Measurements from ENCODE around the gene DOCK8.

DOCK8 gene

DNA sequence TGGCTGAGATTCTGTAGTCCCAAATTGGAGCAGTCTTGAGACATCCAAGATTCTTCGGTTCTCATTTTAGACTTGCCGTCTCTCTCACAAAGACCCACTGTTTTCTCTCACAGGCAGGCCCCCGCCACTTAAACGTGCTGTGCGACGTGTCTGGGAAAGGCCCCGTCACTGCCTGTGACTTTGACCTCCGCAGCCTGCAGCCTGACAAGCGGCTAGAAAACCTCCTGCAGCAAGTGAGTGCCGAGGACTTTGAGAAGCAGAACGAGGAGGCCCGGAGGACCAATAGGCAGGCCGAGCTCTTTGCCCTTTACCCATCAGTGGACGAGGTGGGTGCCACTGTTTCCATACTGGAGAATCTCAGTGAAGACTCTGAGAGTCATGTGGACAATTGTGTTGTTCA, 97.2 kb downstream of the DOCK8 start:
- no peak overlapping the region for H3K4me3 ChIP-seq (ENCODE audit: control insufficient read depth, low read depth, low read length)
- TF ChIP-seq, protein P1, sequence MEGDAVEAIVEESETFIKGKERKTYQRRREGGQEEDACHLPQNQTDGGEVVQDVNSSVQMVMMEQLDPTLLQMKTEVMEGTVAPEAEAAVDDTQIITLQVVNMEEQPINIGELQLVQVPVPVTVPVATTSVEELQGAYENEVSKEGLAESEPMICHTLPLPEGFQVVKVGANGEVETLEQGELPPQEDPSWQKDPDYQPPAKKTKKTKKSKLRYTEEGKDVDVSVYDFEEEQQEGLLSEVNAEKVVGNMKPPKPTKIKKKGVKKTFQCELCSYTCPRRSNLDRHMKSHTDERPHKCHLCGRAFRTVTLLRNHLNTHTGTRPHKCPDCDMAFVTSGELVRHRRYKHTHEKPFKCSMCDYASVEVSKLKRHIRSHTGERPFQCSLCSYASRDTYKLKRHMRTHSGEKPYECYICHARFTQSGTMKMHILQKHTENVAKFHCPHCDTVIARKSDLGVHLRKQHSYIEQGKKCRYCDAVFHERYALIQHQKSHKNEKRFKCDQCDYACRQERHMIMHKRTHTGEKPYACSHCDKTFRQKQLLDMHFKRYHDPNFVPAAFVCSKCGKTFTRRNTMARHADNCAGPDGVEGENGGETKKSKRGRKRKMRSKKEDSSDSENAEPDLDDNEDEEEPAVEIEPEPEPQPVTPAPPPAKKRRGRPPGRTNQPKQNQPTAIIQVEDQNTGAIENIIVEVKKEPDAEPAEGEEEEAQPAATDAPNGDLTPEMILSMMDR (conservative IDR thresholded peaks at IDR 0.05; ENCODE audit: control insufficient read depth, insufficient read depth, low read depth, low read length), result no peak
- DNase-seq (ENCODE audit: low read depth), result no peak

DNA sequence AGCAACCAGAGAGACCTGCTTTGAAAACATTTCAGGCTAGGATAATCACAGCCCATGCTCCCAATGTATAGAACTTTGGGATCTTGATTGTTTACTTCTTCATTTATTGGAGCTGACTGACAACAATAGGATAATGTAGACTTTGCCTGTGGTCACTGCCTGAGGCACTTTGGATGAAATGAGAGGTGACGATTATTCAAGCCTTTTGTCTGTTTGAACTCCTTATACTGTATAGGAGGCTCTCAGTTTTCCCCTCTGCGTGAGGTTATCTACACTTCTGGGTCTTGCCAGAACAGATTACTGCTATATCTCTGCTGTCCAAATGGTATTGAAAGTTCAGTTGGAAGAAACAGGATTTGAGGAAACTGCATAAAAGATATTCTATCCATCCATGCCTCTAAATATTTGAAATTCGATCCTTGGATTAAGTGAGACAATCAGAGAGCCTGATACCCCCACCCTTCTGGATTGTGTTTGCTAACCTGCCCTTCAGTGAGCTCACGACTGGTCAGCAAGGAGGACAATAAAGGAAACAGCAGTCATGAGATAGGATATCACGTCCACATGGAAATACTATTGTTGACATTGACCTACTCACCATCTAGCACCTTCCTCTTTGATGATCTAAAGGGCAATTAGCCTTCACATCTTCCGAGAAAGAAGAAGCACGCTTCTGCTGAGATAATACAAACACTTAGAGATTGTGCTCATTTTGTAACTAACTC, 98.1 kb downstream of the DOCK8 start:
- H3K4me3 ChIP-seq (ENCODE audit: control insufficient read depth, low read depth, low read length), result no peak overlapping the region
- TF ChIP-seq, protein P1 (conservative IDR thresholded peaks at IDR 0.05; ENCODE audit: control insufficient read depth, insufficient read depth, low read depth, low read length), result no peak
- no peak for DNase-seq (ENCODE audit: low read depth)

DNA sequence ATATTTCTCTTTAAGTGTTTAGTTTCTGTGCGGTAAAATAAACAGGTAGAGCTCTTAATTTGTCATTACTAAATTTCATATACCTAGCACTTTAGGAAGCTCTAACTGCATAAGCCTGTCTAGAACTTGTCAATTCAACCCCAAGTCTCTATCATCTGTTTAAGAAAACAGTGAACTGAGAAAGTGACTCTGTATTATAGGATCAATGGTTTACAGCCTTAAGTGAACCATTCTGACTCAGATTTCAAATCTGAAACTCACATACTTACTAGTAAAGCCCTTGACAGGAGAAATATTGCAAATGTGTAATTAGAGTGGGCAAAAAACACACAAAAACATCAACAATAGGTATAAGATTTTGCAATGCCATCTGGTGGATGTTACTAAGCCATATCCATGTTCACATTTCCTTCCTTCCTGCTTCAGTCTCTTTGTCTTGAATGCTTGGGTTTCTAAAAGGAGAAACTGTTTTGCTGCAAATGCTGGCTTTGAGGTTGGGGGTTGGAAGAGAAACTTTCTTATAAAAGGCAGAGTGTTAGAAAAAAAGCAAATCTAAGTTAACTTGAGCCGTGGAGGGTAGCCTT, 101.8 kb downstream of the DOCK8 start:
- TF ChIP-seq, protein P1 (conservative IDR thresholded peaks at IDR 0.05; ENCODE audit: control insufficient read depth, insufficient read depth, low read depth, low read length), result no peak
- DNase-seq (ENCODE audit: low read depth), result no peak
- no peak overlapping the region for H3K4me3 ChIP-seq (ENCODE audit: control insufficient read depth, low read depth, low read length)

DNA sequence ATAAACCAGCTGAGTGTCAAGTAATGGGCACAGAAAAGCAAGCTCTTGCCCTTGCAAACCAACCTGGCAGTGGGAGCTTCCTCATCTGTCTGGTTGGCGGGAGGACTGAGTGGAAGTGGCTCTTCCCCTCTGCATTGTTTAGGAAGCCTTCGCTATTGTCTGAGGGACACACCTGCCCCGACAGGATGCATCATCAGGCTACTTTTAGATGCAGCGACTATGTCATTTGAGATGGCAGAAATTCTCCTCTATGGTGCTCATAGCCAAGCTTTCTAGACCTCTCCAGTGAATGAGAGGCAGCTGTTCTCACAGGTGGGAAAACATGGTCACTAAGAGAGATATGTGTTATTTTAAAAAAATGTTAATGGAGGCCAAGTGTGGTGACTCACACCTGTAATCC, 104.0 kb downstream of the DOCK8 start:
- DNase-seq (ENCODE audit: low read depth), result no peak
- TF ChIP-seq, protein P1 (conservative IDR thresholded peaks at IDR 0.05; ENCODE audit: control insufficient read depth, insufficient read depth, low read depth, low read length), result no peak
- no peak overlapping the region for H3K4me3 ChIP-seq (ENCODE audit: control insufficient read depth, low read depth, low read length)

DNA sequence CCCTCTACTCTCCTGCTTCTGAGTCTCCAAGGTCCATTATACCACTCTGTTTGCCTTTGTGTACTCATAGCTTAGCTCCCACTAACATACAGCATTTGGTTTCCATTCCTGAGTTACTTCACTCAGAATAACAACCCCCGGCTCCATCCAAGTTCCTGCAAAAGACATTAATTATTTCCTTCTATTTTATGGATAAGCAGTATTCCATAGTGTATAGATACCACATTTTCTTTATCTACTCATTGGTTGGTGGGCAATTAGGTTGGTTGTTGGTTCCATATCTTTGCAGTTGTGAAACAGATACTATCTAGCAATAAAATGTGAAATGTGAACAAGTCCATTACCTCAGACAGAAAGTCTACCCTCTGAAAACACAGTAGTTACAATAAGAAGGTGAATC, 110.3 kb downstream of the DOCK8 start:
- H3K4me3 ChIP-seq (ENCODE audit: control insufficient read depth, low read depth, low read length), result no peak overlapping the region
- no peak for DNase-seq (ENCODE audit: low read depth)
- TF ChIP-seq, protein P1 (conservative IDR thresholded peaks at IDR 0.05; ENCODE audit: control insufficient read depth, insufficient read depth, low read depth, low read length), result no peak

DNA sequence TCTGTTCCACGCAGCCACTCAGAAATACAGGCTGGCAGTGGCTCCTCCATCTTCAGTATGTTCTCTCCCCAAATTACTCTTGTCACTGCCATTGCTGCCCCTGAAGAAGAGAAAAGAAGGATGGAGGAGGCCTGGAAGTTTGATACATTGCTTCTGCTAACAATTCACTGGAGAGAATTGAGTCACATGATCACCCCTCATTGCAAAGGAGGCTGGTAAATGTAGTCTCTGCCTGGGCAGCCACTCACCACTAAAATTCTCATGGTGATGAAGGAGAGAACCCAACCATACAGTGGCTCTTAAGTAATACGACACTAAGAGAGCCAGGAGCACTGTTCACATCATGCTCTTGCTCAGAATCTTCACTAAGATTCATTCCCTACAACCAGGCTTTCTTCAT, 112.0 kb downstream of the DOCK8 start:
- no peak overlapping the region for H3K4me3 ChIP-seq (ENCODE audit: control insufficient read depth, low read depth, low read length)
- DNase-seq (ENCODE audit: low read depth), result no peak
- TF ChIP-seq, protein P1 (conservative IDR thresholded peaks at IDR 0.05; ENCODE audit: control insufficient read depth, insufficient read depth, low read depth, low read length), result no peak
